ENCODE data around the gene WDR93.

DNA sequence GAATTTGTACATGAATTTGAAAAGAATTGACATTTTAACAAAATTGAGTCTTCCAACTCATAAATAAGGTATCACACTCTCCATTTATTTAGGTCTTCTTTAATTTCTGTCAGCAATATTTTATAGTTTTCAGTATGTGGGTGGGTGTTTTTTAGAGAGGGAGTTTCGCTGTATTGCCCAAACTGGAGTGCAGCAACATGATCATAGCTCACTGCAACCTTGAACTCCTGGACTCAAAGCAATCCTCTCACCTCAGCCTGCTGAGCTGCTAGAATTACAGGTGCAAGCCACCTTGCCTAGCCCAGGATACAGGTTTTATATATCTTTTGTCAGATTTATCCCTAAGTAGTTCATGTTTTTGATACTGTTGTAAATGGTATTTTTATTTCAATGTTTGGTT, 4.6 kb downstream of the WDR93 start:
- TF ChIP-seq, protein P1, sequence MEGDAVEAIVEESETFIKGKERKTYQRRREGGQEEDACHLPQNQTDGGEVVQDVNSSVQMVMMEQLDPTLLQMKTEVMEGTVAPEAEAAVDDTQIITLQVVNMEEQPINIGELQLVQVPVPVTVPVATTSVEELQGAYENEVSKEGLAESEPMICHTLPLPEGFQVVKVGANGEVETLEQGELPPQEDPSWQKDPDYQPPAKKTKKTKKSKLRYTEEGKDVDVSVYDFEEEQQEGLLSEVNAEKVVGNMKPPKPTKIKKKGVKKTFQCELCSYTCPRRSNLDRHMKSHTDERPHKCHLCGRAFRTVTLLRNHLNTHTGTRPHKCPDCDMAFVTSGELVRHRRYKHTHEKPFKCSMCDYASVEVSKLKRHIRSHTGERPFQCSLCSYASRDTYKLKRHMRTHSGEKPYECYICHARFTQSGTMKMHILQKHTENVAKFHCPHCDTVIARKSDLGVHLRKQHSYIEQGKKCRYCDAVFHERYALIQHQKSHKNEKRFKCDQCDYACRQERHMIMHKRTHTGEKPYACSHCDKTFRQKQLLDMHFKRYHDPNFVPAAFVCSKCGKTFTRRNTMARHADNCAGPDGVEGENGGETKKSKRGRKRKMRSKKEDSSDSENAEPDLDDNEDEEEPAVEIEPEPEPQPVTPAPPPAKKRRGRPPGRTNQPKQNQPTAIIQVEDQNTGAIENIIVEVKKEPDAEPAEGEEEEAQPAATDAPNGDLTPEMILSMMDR (IDR thresholded peaks at IDR 0.05), result no peak
- no peak for TF ChIP-seq EP300 (IDR thresholded peaks at IDR 0.05; ENCODE audit: low read depth)
- no peak for TF ChIP-seq POLR2A (IDR thresholded peaks at IDR 0.05)
- TF ChIP-seq POLR2AphosphoS5 (IDR thresholded peaks at IDR 0.05), result no peak
